ENCODE results near the gene ZBTB1. TPM values are rescaled to one million over a fixed set of nuclear protein-coding genes. Genes with fewer than 3 reads are reported as not detected.

Gene ZBTB1, protein sequence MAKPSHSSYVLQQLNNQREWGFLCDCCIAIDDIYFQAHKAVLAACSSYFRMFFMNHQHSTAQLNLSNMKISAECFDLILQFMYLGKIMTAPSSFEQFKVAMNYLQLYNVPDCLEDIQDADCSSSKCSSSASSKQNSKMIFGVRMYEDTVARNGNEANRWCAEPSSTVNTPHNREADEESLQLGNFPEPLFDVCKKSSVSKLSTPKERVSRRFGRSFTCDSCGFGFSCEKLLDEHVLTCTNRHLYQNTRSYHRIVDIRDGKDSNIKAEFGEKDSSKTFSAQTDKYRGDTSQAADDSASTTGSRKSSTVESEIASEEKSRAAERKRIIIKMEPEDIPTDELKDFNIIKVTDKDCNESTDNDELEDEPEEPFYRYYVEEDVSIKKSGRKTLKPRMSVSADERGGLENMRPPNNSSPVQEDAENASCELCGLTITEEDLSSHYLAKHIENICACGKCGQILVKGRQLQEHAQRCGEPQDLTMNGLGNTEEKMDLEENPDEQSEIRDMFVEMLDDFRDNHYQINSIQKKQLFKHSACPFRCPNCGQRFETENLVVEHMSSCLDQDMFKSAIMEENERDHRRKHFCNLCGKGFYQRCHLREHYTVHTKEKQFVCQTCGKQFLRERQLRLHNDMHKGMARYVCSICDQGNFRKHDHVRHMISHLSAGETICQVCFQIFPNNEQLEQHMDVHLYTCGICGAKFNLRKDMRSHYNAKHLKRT
- total RNA-seq (2022; extraction: Qiagen RNA extraction): 21.4 to 24.2 TPM (median 21.6 TPM) in 5 replicates

DNA sequence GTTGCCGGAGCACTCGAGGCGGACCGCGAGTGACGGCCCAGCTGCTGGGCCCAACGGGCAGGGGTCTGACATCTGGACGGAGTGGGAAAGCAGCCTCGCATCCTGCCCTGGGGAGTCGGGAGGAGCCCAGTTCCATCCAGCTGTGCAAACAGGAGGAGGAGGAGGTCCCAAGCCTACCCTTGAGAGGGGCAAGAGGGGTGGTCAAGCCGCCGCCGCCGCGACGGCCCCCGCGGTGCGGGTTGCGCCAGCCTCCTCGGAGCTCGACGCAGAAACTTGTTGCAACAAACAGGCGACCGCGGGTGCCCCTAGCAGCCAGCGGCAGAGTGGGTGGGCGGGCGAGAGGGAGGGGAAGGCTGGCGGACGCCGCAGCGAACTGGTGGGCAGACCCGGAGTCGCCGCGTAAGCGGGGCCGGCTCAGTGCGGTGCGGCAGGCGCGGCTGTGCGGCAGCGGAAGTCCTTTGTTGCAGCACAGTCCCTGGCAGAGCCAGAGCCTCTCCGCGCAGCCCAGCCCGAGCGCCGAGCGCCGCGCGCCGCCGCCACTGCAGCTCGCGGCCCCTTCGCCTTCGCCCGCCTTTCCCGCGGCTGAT, at the start of gene ZBTB1:
Gene ZBTB1, plus strand, starts transcription at position 461 of the 587 bp plus-strand sequence. CDS start 16,735 bp downstream, outside the sequence.

DNA sequence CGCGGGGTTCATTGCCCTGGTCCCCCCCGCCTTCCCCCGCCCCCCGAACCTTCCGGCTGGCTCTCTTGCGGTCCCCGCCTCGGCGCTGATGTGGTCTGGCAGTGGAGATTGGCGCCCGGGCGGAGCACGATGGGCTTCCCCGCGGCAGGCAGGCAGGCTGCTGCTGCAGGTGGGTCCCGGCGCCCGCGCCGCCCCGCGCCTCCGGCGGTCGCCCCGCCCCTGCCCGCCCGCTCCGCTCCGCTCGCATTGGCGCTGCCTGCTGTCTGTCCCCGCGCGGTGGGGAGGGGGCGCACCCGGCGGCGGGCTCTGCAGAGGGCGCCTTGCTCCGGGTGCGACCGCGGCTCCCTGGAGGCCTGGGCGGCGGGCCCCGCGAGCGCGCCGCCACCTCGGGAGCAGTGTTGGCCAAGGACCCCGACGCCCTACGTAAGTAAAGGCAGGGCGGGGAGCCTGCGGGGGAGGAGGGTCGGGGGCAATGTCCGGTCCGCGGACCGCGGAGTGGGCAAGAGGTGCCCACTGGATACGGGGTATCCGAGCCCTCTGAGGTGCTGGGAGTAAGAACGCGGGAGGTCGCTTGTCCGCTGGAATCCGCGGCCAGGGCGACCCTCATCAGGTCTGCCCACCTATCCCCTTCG, 39.3 kb upstream of the ZBTB1 start, which contains the start of gene AKAP5:
Gene AKAP5, plus strand, starts transcription at position 309 of the 632 bp plus-strand sequence. CDS start 2,896 bp downstream, outside the sequence.

DNA sequence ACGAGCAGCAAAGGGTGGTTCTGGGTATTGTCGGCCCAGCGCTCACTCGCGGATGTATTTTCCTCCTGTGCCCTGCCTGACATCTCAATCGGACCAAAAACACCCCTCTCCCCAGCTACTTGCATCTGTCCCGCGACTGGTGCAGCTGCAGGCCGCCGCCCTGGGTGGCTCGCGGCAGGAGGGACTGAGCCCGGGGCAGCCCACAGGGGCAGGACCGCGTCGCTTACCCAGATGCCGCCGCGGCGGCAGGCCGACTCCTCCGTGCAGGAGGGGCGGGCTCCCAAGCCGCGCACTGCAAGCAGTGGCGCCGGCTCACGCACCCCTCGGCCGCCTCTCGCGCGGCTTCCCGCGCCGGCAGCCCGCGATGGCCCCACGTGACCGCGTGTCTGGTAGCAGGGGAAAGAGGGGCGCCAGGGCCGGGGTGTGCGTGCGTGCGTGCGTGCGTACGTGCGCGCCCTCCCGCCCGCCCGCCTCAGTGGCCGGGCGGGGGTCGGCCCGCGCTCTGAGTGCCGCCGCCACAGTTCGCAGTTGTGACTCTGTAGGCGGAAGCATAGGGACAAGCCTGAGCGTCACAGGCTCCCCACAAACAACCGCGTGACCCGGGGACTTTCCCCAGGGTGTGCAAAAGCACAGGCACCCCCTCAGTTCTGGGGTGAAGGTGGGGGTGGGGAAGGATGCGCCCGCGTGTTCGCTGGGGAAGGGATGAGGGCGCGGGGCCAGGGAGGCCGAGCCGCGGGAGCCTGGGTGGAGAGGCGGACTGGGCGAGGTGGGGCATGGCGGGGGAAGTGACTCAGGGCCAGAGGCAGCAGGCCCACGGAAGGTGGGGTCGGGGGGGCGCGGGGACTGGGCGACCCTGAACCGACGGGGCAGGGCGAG, 898 bp upstream of the ZBTB1 start, which contains the start of gene ZBTB25:
Gene ZBTB25, minus strand, starts transcription at position 405 of the 876 bp plus-strand sequence. CDS start 13,305 bp downstream, outside the sequence.

DNA sequence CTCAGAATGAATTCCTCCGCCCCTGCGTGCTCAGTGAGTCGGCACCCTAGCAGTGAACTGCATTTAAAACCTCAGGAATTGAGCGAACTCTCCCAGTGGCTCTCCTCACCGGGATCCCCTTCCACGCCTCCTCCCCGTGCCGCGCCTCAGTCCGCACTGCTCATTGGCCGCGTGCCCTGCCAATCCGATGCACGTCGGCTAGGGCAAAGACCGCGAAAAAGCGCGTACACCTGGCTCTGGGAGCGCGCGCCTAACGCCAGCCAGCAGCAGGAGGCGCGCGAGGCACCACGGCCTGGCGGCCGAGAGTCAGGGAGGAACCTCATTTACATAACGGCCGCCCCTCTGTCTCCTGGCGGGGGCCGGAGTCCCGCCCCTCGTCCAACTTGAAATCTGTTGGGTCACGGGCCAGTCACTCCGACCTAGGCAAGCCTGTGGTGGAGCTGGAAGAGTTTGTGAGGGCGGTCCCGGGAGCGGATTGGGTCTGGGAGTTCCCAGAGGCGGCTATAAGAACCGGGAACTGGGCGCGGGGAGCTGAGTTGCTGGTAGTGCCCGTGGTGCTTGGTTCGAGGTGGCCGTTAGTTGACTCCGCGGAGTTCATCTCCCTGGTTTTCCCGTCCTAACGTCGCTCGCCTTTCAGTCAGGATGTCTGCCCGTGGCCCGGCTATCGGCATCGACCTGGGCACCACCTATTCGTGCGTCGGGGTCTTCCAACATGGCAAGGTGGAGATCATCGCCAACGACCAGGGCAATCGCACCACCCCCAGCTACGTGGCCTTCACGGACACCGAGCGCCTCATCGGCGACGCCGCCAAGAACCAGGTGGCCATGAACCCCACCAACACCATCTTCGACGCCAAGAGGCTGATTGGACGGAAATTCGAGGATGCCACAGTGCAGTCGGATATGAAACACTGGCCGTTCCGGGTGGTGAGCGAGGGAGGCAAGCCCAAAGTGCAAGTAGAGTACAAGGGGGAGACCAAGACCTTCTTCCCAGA, 35.9 kb downstream of the ZBTB1 start, which contains the start of gene HSPA2:
Gene HSPA2, plus strand, starts transcription at position 534 of the 995 bp plus-strand sequence. Its CDS starts 109 bp downstream, at position 643.

DNA sequence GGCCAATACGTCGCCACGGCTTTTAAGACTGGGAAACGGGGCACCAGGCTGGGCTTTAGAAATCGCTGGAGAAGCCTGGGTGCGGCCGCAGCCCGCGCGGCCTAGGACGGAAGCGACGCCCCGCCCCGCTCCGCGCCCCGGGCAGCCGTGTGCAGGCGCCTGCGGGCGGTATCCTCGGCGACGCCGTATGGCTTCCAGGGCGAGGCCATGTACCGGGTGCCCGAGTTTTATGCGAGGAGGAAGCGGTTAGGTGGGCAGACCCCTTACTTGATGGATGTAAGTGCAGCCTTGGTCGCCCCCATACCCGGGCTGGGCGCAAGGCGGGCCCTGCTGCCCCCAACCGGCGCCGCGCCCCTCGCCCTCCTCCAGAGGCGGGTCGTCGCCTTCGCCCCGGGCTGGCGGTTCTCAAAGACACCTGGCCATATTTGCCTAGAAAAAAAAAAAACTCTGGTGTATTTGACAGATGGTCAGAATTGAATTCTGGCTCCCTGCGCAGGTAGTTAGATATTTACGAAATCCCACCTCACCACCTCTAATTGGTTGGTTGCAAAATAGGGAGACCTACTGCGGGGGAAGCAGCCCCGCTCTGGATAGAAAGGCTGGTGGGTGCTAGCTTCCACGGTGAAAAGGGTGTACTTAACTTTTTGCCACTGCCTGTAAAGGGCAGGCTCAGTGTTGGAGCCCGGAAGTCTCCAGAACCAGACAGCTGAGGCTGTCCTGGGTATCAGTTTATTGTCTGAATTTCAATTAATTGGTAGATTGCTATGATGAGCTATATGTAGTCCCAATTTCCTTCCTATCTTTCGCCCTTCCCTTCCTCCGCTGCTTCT, 45.4 kb downstream of the ZBTB1 start, which contains the start of gene PPP1R36:
Gene PPP1R36, plus strand, starts transcription at position 171 of the 830 bp plus-strand sequence. Its CDS starts 37 bp downstream, at position 208.

Other genes starting within 250 kb of the ZBTB1 start
- 0.06 to 0.15 TPM (median 0.09 TPM) in 5 replicates for gene ESR2, start 210.4 kb upstream of the ZBTB1 start, total RNA-seq (2022; extraction: Qiagen RNA extraction)
- 106 to 134 TPM (median 108 TPM) in 5 replicates for gene MTHFD1, start 116.4 kb upstream of the ZBTB1 start, total RNA-seq (2022; extraction: Qiagen RNA extraction)
- 0.29 to 0.48 TPM (median 0.35 TPM) in 5 replicates for gene AKAP5, start 39.3 kb upstream of the ZBTB1 start, total RNA-seq (2022; extraction: Qiagen RNA extraction)
- 4.0 to 6.4 TPM (median 4.5 TPM) in 5 replicates for gene ZBTB25, start 932 bp upstream of the ZBTB1 start, total RNA-seq (2022; extraction: Qiagen RNA extraction)
- 29.4 to 35.3 TPM (median 35.1 TPM) in 5 replicates for gene HSPA2, start 36.0 kb downstream of the ZBTB1 start, total RNA-seq (2022; extraction: Qiagen RNA extraction)
- gene PPP1R36, start 45.2 kb downstream of the ZBTB1 start, total RNA-seq (2022; extraction: Qiagen RNA extraction): 0.17 to 0.65 TPM (median 0.41 TPM) in 5 replicates
- 21.1 to 28.5 TPM (median 27.0 TPM) in 5 replicates for gene PLEKHG3, start 199.7 kb downstream of the ZBTB1 start, total RNA-seq (2022; extraction: Qiagen RNA extraction)